MG63 (cell line): ENCODE data around the gene UNC5A. TPM values are rescaled to one million over a fixed set of nuclear protein-coding genes. Genes with fewer than 3 reads are reported as not detected.

Experiments used
- DNase-seq: peaks from one replicate; pipeline ENCODE4 v3.0.0-alpha.2; 2020
- H3K27me3 ChIP-seq: fragments of 250-450 bp; sonication (Bioruptor Pico); 2 replicates; pipeline ENCODE4 v1.5.1; 2020; ENCODE audit warnings: mild to moderate bottlenecking, moderate library complexity
- H3K36me3 ChIP-seq: fragments of 250-450 bp; sonication (Bioruptor Pico); 2 replicates; pipeline ENCODE4 v1.5.1; 2020; ENCODE audit warnings: mild to moderate bottlenecking, moderate library complexity
- H3K4me3 ChIP-seq: fragments of 250-450 bp; sonication (Bioruptor Pico); 2 replicates; pipeline ENCODE4 v1.5.1; 2020; ENCODE audit warnings: mild to moderate bottlenecking, moderate library complexity
- H3K9me3 ChIP-seq: fragments of 250-450 bp; sonication (Bioruptor Pico); 2 replicates; pipeline ENCODE4 v1.5.1; 2020; ENCODE audit warnings: mild to moderate bottlenecking, moderate library complexity
- total RNA-seq: library from RNA; depleted of rRNA; stranded (reverse); fragments of >200 nt; shearing (Covaris generic); gene quantifications from 2 replicates; pipeline ENCODE4 v1.2.3, GENCODE V29; 2014; ENCODE audit warnings: low replicate concordance

The UNC5A gene
- total RNA-seq, 1 experiment from 2014 or later, result not detected

GRCh38 chr5:176810687-176811501 is 535 bp downstream of the UNC5A start:
- DNase-seq, result peak; percentile 65
- Histone ChIP-seq H3K4me3 (peak overlapping the region; percentile 55), H3K27me3 (peaks cover 51% of the 10 kb centered on the region), H3K9me3 (no peaks in the 10 kb centered on the region), H3K36me3 (no peaks in the 10 kb centered on the region)

- peak; percentile 46 for DNase-seq
- Histone ChIP-seq H3K27me3 (peaks cover 37% of the 10 kb centered on the region), H3K4me3 (no peak overlapping the region), H3K36me3 (no peaks in the 10 kb centered on the region), H3K9me3 (no peaks in the 10 kb centered on the region)
Measured at GRCh38 chr5:176812269-176813259, 2.2 kb downstream of the UNC5A start.

- Histone ChIP-seq H3K9me3 (no peaks in the 10 kb centered on the region), H3K27me3 (peaks cover 35% of the 10 kb centered on the region), H3K4me3 (no peak overlapping the region), H3K36me3 (no peaks in the 10 kb centered on the region)
- no peak for DNase-seq
Measured at GRCh38 chr5:176813587-176814312, 3.4 kb downstream of the UNC5A start.

- no peak for DNase-seq
- H3K27me3 ChIP-seq, result peaks cover 33% of the 10 kb centered on the region
- no peaks in the 10 kb centered on the region for H3K9me3 ChIP-seq
- no peak overlapping the region for H3K4me3 ChIP-seq
- no peaks in the 10 kb centered on the region for H3K36me3 ChIP-seq
Measured at GRCh38 chr5:176814313-176814685, 3.9 kb downstream of the UNC5A start.

GRCh38 chr5:176814836-176815438 is 4.6 kb downstream of the UNC5A start:
- no peak for DNase-seq
- Histone ChIP-seq H3K36me3 (no peaks in the 10 kb centered on the region), H3K27me3 (peaks cover 31% of the 10 kb centered on the region), H3K9me3 (no peaks in the 10 kb centered on the region), H3K4me3 (no peak overlapping the region)

GRCh38 chr5:176816043-176816745 is 5.8 kb downstream of the UNC5A start:
- peaks cover 25% of the 10 kb centered on the region for H3K27me3 ChIP-seq
- no peak for DNase-seq

GRCh38 chr5:176816791-176817347 is 6.5 kb downstream of the UNC5A start:
- no peak for DNase-seq
- no peaks in the 10 kb centered on the region for H3K36me3 ChIP-seq
- peaks cover 20% of the 10 kb centered on the region for H3K27me3 ChIP-seq
- H3K4me3 ChIP-seq, result no peak overlapping the region
- H3K9me3 ChIP-seq, result no peaks in the 10 kb centered on the region

More at GRCh38 chr5:176816043-176816745, 5.8 kb downstream of the UNC5A start:
- H3K9me3 ChIP-seq, result no peaks in the 10 kb centered on the region
- no peak overlapping the region for H3K4me3 ChIP-seq
- no peaks in the 10 kb centered on the region for H3K36me3 ChIP-seq

- Histone ChIP-seq H3K27me3 (peaks cover 18% of the 10 kb centered on the region), H3K4me3 (peak overlapping the region; percentile 34; the same call in 1 of the 2 replicates), H3K36me3 (no peaks in the 10 kb centered on the region), H3K9me3 (no peaks in the 10 kb centered on the region)
- peak; percentile 38 for DNase-seq
Measured at GRCh38 chr5:176817369-176817840, 7.0 kb downstream of the UNC5A start.

GRCh38 chr5:176817841-176818377 is 7.5 kb downstream of the UNC5A start:
- peak; percentile 61 for DNase-seq
- H3K4me3 ChIP-seq, result peak overlapping the region; percentile 34
- peaks cover 18% of the 10 kb centered on the region for H3K27me3 ChIP-seq

GRCh38 chr5:176818391-176819098 is 8.2 kb downstream of the UNC5A start:
- Histone ChIP-seq H3K27me3 (peaks cover 20% of the 10 kb centered on the region), H3K4me3 (peak overlapping the region; percentile 34; the same call in 1 of the 2 replicates)

More at GRCh38 chr5:176817841-176818377, 7.5 kb downstream of the UNC5A start:
- no peaks in the 10 kb centered on the region for H3K36me3 ChIP-seq
- no peaks in the 10 kb centered on the region for H3K9me3 ChIP-seq

GRCh38 chr5:176819476-176819875 is 9.1 kb downstream of the UNC5A start:
- H3K36me3 ChIP-seq, result no peaks in the 10 kb centered on the region
- H3K27me3 ChIP-seq, result peaks cover 20% of the 10 kb centered on the region
- no peaks in the 10 kb centered on the region for H3K9me3 ChIP-seq
- no peak overlapping the region for H3K4me3 ChIP-seq
- DNase-seq, result no peak

More at GRCh38 chr5:176818391-176819098, 8.2 kb downstream of the UNC5A start:
- H3K9me3 ChIP-seq, result no peaks in the 10 kb centered on the region
- no peak for DNase-seq
- no peaks in the 10 kb centered on the region for H3K36me3 ChIP-seq

- no peak for DNase-seq
- H3K27me3 ChIP-seq, result peaks cover 23% of the 10 kb centered on the region
- H3K9me3 ChIP-seq, result no peaks in the 10 kb centered on the region
- H3K36me3 ChIP-seq, result no peaks in the 10 kb centered on the region
- H3K4me3 ChIP-seq, result no peak overlapping the region
Measured at GRCh38 chr5:176820937-176821336, 10.6 kb downstream of the UNC5A start.

- Histone ChIP-seq H3K27me3 (peaks cover 23% of the 10 kb centered on the region), H3K36me3 (no peaks in the 10 kb centered on the region), H3K9me3 (no peaks in the 10 kb centered on the region), H3K4me3 (no peak overlapping the region)
- DNase-seq, result no peak
Measured at GRCh38 chr5:176821441-176821840, 11.1 kb downstream of the UNC5A start.

GRCh38 chr5:176822041-176822792 is 11.9 kb downstream of the UNC5A start:
- H3K36me3 ChIP-seq, result no peaks in the 10 kb centered on the region
- no peaks in the 10 kb centered on the region for H3K9me3 ChIP-seq
- no peak overlapping the region for H3K4me3 ChIP-seq
- DNase-seq, result no peak
- peaks cover 21% of the 10 kb centered on the region for H3K27me3 ChIP-seq
